ENCODE data around the gene ZNF217. TPM values are rescaled to one million over a fixed set of nuclear protein-coding genes. Genes with fewer than 3 reads are reported as not detected.

ZNF217 gene
- total and polyA plus RNA-seq, 9 of the 15 experiments (the other 6 are each of a cell fraction or from before 2014, with no cell fraction given), result 3.0 to 41.8 (median 16.8) TPM

DNA sequence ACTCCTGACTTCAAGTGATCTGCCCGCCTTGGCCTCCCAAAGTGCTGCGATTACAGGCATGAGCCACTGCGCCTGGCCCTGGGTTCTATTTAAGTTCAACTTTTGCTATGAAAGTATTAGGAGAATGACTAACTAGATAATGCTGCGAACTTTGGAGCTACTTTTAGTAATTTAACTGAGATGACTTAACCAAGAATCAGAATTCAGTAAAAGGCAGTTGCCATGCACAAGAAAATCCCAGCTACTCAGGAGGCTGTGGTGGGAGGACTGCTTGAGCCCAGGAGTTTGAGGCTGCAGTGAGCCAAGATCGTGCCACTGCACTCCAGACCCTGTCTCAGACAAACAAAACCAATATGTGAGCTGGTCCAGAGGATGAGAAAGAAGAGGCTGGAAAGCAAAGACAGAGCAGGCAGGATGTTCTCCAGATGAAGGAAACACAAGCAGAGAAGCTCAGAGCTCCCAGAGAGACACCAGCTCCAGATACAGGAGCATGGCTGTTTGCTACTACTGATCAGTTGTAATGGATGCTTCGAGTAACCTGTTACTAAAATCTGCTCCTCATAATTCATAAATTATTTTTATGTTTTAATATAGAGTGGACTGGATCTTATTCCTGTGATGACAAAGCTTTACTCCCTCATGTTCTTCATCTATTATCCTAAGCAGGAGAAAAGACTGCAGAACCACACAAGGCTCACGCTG is 23.9 kb downstream of the ZNF217 start:
- CTCF ChIA-PET (ENCODE audit: low intra/inter-chr PET ratio), result no interaction called here

More for the DNA sequence above, 23.9 kb downstream of the ZNF217 start:
- Histone ChIP-seq H3K9ac (ENCODE audit: insufficient read depth in 1 of 2, low read depth in 2 of 2, low read length in 2 of 2) (no peak overlapping the region), H3K27me3 (ENCODE audit: control insufficient read depth in 2 of 2, insufficient read depth in 2 of 2, low read length in 2 of 2) (no peaks in the 10 kb centered on the region), H4K20me1 (replicated peaks; ENCODE audit: control insufficient read depth, insufficient read depth, low read length) (no peaks in the 10 kb centered on the region; the same call in 1 of the 2 replicates), H3K79me2 (ENCODE audit: control insufficient read depth, insufficient read depth, low read length) (peaks cover 53% of the 10 kb centered on the region), H3K4me1 (replicated peaks in 1 of 2; ENCODE audit: control insufficient read depth in 2 of 2, insufficient read depth in 2 of 2, low read length in 2 of 2) (no peaks in the 10 kb centered on the region), H3K9me3 (replicated peaks; ENCODE audit: control insufficient read depth, insufficient read depth, low read depth, low read length) (no peaks in the 10 kb centered on the region), H2AFZ (ENCODE audit: low read depth, low read length) (no peak overlapping the region), H3K9me1 (ENCODE audit: control insufficient read depth, insufficient read depth, low read length) (no peaks in the 10 kb centered on the region), H3K4me2 (ENCODE audit: insufficient read depth, low read length) (no peak overlapping the region), H3K36me3 (ENCODE audit: control insufficient read depth, insufficient read depth, low read length) (peaks cover 95% of the 10 kb centered on the region), H3K4me3 (no peak overlapping the region), H3K27ac (ENCODE audit: extremely low read depth, low read depth, low read length) (no peak overlapping the region)
- BruUV-seq (replicated peaks), result no TSS peak
- 93% methylated on average over 7 of the region's 7 CpGs for WGBS (ENCODE audit: insufficient coverage, low coverage, missing lambda C conversion rate)
- in situ Hi-C loops (cut with MboI) (loop anchor here (25.0 kb wide), 1 partner anchor 643 kb away; the partner anchor contains the start of gene PFDN4), intact Hi-C loops (cut with micrococcal nuclease) (loop anchor here (10.0 kb wide), 1 partner anchor 495 kb away; no protein-coding TSS in a partner anchor)
- TF ChIP-seq EWSR1 (IDR thresholded peaks at IDR 0.05; ENCODE audit: borderline replicate concordance, low read depth, partially characterized antibody) (peak; percentile 61), RCOR1 (IDR thresholded peaks at IDR 0.05; ENCODE audit: borderline replicate concordance in 1 of 2, low read depth in 2 of 2, low read length in 2 of 2) (no peak), ZBTB11 (CRISPR knock-in tag; IDR thresholded peaks at IDR 0.05) (peak in 1 of 3 experiments; percentile 47; a peak in 2 of 6 replicates)
- ATAC-seq (no peak; the same call in 2 of the 3 replicates), DNase-seq (ENCODE audit: extremely low read depth in 1 of 4, low spot score in 3 of 4) (no peak), FAIRE-seq (no peak)
- POLR2A ChIA-PET, result interaction anchor here (0.6 to 1.5 kb wide), 3 partner anchors 10 to 355 kb away, joined by 3 to 5 read pairs (median 4); no protein-coding TSS in a partner anchor
